HuH-7 (cell line): ENCODE measurements around the gene MED29.

Experiments used
- DNase-seq: peaks from one replicate; pipeline ENCODE4 v3.0.0; 2011; ENCODE audit warnings: low spot score

MED29 gene

GRCh38 chr19:39411832-39412099 is 20.6 kb downstream of the MED29 start:
- DNase-seq = peak; percentile 92

- peak; percentile 98 for DNase-seq
Observed at GRCh38 chr19:39412100-39412866, 21.1 kb downstream of the MED29 start, which contains the start of gene PLEKHG2. Gene PLEKHG2 (plus strand): TSS chr19:39412669. CDS start chr19:39414087, 1,418 bp downstream.

- DNase-seq = no peak
Observed at GRCh38 chr19:39412867-39413271, 21.7 kb downstream of the MED29 start.

GRCh38 chr19:39413272-39413910 is 22.2 kb downstream of the MED29 start:
- DNase-seq = peak; percentile 81

DNA sequence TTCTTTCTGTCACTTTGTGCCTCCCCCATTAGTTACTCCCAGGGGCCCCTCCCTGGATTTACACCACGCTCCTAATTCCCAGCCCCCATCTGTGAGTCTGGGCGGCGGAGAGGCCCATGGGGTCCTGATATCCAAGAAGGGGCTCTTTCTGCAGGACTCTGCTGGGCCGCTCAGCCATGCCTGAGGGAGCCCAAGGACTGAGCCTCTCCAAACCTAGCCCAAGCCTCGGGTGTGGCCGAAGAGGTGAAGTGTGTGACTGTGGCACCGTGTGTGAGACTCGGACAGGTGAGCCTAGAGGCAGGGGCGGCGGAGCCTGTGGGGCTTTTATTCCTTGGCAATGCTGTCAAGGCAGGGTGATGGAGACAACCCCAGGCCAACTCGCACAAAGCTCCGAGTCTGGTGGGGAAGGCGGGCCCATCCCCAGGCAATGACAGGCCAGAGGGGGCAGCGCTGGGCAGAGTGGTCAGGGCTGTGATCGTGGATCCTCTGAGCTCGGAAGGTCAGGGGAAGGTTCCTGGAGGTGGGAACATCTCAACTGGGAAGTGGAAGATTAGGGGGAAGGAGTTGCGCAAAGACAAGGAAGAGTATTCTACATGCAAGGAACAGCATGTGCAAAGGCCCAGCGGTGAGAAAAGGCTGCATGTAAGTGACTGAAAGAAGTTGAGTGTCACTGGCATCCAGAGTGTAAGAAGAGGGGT is 22.9 kb downstream of the MED29 start:
- DNase-seq = peak; percentile 83

- no peak for DNase-seq
Observed at GRCh38 chr19:39415111-39416046, 24.2 kb downstream of the MED29 start.

DNA sequence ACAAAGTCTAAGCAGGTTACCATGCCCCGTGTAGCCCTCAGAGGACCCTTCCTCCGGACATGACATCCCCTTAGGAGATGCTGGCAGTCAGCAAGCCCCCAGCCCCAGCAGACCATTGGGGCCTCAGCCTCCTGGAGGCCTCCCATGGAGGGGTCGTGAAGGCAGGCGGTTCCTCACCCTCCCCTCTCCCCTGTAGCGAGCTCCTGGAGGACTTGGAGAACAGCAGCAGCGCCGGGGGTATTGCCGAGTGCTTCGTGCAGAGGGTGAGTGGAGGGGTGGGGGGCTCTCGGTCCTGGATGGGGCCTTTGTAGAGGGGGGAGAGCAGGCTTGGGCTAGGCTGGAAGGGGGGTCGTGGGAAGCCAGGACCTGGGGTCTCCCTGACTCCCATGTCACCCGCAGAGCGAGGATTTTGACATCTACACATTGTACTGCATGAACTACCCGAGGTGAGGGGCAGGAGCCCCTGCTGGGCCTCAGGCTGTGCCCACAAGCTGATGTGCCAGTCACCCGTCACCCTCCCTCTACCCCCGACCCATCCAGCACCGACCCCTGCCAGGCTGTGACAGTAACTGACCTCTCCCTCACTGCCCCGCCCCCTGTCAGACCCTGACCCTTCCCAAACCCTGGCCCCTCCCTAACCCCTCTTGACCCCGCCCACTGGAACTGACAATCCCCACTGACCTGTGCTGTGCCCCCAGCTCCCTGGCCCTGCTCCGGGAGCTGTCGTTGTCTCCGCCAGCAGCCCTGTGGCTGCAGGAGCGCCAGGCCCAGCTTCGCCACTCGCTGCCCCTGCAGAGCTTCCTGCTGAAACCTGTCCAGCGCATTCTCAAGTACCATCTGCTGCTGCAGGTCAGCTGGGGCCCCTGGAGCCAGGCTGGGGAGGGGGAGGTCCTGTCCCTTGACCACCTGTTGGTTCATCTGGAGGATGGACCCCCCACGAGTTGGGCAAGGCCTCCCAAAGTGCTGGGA is 25.3 kb downstream of the MED29 start:
- DNase-seq = no peak

GRCh38 chr19:39417463-39418181 is 26.4 kb downstream of the MED29 start:
- no peak for DNase-seq

- DNase-seq = no peak
Observed at GRCh38 chr19:39419003-39419402, 27.8 kb downstream of the MED29 start.

DNA sequence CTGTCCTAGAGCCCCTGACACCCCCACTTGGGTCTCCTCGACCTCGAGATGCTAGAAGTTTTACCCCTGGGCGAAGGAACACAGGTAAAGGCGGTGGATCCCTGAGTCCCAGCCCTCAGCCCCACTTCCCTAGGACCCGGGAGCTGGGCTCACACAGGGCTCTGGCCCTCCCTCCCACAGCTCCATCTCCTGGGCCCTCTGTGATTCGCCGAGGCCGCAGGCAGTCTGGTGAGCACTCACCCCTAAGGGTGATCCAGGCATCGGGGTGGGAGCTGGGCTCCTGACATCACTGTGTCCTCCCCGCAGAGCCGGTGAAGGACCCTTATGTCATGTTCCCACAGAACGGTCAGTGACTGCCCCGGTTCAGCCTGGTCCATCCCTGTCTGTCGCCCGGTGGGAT is 29.6 kb downstream of the MED29 start:
- DNase-seq = no peak

GRCh38 chr19:39422020-39422419 is 30.8 kb downstream of the MED29 start:
- DNase-seq = no peak

DNA sequence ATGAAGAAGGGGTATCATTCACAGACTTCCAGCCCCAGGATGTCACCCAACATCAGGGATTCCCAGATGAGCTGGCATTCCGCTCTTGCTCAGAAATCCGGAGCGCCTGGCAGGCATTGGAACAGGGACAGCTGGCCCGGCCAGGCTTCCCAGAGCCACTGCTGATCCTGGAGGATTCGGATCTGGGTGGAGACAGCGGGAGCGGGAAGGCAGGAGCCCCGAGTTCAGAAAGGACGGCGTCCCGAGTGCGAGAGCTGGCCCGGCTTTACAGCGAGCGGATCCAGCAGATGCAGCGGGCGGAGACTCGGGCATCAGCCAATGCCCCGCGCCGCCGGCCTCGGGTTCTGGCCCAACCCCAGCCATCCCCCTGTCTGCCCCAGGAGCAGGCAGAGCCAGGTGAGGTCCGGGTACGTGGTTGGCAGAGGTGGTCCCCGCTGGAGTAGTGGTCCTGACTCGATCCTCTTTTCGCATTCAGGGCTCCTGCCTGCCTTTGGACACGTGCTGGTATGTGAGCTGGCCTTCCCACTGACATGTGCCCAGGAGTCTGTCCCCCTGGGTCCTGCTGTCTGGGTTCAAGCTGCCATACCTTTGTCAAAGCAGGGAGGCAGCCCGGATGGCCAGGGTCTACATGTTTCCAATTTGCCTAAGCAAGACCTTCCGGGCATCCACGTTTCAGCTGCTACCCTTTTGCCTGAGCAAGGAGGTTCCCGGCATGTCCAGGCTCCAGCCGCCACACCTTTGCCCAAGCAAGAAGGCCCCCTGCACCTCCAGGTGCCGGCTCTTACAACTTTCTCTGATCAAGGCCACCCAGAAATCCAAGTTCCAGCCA is 32.3 kb downstream of the MED29 start:
- no peak for DNase-seq

DNA sequence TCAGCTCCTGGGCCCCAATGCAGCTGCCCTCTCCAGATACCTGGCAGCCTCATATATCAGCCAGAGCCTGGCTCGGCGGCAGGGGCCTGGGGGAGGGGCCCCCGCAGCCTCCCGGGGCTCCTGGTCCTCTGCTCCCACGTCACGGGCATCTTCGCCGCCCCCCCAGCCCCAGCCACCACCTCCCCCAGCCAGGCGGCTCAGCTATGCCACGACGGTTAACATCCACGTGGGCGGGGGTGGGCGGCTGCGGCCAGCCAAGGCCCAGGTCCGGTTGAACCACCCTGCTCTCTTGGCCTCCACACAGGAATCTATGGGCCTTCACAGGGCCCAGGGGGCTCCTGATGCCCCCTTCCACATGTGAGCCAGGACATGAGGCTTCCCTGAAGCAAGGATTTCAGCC is 33.8 kb downstream of the MED29 start:
- DNase-seq = no peak

DNA sequence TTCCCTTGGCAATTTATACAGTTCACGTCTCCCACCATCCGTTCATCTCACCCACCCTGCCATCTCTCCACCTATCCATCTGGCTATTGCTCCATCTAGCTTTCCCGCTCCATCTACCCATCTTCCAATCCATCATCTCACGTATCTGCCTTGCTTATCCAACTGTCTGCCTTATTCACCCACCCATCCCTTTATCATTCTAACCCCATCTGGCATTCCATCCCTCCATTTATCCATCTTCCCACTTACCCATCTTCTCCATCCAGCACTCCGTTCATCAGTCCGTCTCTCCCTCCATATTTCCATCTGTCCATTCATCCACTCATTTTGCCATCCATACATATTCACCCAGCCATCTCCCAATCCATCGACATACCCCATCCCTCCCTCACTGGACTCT is 34.6 kb downstream of the MED29 start:
- DNase-seq = no peak

GRCh38 chr19:39426170-39426569 is 35.0 kb downstream of the MED29 start:
- no peak for DNase-seq

DNA sequence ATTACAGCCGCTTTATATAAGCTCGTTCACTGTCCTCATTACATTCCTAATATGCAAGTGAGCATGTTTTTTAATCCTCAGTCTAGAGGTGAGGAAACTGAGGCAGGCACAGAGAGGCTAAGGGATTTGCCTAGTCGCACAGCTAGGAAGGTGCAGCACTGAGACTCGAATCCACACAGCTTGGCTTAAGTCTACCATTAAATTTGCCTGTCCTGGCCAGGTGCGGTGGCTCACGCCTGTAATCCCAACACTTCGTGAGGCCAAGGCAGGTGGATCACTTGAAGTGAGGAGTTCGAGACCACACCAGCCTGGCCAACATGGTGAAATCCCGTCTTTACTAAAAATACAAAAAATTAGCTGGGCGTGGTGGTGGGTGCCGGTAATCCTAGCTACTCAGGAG is 36.5 kb downstream of the MED29 start:
- DNase-seq = no peak

GRCh38 chr19:39428283-39429112 is 37.3 kb downstream of the MED29 start:
- peak; percentile 62 for DNase-seq
